Pons (tissue), 1 donor: Measurements from ENCODE around the gene HSD11B2.

Experiments
- DNase-seq: peaks from one replicate; pipeline ENCODE4 v3.0.0-alpha.2; 2016; ENCODE audit warnings: low spot score

HSD11B2 gene

DNA sequence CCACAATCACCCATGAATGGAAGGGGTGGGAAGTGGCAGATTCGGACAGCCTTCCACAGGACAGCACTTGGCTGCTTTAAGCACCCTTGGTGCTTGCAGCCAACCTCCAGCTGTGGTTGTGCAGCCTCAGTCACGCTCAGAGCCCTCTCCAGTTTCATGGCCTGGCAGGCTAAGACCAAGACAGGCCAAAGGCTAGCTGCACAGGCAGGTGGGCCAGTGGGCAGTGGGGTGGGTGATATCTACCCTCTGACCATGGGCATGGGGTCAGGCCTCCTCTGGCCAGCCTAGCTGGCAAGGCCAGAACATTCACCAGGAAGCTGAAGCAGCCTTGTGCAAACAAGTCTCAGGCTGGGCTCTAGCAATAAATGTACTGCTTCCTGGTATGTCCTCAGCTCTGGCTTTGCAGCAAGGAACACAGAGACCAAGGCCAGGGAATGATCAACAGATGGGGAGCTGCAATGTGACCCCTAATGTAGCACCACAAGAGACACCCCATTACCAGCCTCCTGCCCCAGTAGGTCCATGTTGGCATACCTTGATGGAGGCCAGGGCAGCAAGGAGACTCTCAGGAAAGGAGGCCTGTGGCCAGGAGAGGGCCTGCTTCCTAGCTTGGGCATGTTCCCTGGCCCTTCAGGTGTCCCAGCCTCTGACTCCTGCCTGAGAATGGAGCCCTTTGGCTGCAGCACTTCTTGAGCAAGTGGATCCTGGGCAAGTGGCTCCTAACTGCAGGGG, 20.9 kb downstream of the HSD11B2 start:
- no peak for DNase-seq

DNA sequence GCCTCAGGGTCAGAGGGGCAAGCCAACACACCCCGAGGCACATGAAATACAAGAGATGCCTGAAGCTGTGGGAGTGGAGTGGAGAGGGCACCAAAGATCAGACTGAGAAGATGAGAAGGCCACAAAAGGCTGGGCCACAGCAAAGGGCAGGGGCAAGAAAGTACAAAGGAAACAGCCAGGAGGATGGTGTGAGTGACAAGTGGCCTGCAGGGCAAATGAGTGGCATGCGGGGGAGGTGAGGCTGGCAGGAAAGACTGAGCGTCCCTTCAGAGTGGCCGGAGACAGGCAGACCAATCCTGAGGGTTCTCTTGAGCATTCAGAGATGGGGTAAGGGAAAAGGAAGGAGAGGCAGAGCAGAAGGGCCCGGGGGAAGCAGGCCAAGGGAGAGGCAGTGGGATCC, 23.2 kb downstream of the HSD11B2 start:
- DNase-seq: no peak

DNA sequence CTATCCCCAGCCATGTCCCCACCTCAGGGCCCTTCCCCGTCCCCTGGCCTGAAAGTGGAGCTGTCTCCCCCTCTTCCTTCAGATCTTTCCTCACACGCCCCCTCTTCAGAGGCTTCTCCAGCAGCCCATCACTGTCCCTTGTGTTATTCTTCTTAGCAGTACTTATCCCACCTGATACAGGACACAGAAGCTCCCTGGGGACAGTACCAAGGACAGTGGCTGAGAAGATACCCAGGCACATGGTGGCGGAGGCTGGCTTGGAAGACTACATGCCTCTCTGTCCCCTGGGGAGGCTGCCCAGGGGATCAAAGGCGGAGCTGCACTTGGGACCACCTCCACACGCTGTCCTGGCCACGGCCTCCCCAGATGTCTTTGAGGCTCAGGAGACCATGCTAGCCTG, 23.9 kb downstream of the HSD11B2 start:
- DNase-seq: no peak

DNA sequence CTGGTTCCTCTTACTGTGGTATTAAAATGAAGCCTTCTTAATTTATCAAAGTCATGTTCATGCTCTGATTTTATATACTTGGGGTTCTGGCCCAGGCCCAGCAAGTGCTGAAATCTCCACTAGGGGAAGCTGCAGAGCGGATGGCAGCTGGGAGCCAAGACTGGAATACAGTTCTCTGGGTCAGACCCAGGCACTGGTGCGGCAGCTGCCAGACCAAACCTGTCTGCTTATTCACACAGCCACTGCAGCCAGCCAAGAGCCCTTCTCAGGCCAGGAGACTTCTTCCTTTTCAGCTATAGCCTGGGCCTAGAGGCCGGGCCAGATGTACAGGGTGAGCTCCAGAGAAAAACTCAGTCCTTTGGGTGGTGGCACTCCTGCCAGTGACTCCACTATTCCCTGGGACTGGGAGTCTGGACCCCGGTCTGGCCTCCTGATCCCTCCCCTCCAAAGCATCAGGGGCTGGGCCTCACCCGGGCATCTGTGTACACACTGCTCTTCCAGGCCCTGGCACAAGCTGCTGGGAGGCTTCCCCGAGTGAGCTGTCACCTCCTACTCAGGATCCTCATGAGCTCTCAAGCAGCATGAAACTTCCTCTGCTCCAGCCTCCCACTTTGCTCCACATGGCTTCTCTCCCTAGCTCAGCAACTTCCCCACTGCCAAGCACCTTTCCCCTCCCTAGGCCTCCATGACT, 25.6 kb downstream of the HSD11B2 start:
- DNase-seq: peak; percentile 40

DNA sequence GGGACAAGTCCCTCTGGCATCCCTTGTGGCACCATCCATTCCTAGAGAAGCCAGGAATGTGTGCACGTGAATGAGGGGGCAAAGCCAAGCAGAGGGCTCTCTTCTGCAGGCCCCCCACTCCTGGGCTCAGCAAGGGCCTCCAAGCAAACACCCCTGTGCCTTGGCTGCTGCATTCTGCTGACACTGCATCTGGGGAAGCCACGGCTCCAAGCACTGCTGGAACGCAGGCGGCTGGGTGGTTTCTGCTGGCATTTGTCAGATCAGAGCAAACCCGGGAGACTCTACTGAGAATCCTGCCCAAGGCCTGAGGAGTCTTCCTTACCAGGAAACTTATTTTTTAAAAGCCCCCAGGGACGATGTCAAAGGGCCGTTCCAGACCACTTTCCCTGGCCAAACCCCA, 26.7 kb downstream of the HSD11B2 start:
- DNase-seq: no peak

DNA sequence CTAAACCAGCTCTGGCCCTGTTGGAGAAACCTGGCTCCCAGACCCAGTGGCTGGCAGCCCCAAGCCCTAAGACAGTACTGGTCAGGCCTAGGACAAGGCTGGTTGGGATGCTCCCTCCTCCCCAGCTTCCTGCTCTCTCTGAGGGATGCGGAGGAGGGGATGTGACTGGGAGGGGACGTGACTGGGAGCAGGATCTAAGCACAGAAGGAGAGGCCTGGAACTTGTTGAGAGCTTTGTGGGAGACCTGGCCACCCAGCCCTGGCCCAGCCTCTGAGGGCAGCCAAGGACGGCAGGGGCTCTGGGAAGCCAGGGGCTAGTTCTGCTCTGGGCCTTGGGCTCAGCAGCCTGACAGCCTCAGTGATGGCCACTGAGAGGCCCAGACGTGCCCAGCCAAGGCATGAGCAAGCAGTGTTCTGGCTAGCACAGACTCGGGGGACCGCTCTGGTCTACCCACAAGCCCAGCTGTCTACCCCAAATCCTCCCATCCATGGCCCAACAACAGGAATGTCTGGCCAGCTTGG, 27.3 kb downstream of the HSD11B2 start:
- DNase-seq: no peak

DNA sequence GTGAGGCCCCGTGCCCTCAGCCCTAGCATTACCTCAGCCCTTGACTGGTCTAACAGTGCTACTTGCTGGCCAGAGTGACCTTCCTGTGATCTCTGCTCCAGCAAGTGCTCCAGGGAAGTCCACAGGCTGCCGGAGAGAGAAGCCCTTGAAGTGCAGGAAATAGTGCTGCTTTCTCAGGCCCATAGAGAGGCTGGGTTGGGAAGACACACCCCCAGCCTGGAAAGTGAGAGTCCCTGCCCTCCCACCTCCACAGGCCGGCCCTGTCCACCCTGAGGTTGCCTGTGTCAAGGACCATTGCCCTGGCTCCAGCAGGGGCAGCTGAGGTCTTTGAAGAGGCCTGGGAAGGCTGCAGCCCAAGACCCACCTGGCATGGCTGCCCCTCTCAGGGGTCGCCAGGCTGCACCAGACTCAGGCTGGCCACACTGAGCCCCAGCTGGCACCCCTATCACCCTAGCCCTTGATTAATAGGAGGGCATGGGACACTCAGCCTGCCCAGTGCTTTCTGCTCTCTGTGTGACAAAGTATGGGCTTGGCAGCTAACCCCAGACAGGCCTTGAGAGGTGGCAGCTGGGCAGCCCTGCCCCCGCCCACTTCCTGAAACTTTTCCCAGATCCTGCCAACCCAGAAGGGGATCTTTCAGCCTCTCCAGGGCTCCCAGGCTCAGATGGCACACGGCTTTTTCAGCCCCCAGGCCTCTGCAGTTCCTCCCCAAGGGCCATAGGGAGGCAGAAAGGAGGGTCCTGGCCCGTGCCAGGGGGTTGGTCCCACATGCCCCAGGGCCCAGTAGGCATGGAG, 28.3 kb downstream of the HSD11B2 start:
- DNase-seq: peak; percentile 9

DNA sequence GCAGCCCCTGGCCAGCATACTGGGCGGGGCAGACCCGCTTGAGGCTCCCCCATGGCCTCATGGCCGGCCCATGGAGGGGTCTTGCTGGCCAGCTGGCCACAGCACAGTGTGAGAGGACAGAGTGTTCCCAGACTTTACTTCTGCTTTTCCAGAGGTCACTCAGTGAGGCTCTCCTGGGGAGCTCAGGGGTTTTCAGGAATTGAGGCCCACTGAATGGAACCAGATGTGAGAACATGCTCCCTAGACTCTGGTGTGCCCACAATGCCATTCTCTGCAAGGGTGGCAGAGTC, 28.9 kb downstream of the HSD11B2 start:
- no peak for DNase-seq

DNA sequence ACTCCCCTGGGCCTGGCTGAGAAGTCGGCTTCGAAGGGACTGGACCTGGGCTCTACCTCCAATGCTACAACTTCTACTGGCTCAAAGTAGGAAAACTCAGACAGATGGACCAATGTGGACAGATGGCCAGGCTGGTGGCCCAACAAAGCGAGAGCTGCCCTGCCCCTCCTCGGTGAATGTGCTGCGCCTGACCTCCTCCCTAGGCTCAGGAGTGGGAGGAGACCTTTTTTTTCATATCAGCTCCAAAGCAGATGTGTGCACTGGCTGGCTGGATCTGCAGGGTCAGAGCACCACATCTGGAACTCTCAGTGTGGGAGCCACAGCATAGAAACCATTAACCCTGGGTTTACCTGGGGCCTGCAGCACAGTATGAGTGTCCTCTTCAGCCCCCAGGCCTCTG, 29.2 kb downstream of the HSD11B2 start:
- no peak for DNase-seq

DNA sequence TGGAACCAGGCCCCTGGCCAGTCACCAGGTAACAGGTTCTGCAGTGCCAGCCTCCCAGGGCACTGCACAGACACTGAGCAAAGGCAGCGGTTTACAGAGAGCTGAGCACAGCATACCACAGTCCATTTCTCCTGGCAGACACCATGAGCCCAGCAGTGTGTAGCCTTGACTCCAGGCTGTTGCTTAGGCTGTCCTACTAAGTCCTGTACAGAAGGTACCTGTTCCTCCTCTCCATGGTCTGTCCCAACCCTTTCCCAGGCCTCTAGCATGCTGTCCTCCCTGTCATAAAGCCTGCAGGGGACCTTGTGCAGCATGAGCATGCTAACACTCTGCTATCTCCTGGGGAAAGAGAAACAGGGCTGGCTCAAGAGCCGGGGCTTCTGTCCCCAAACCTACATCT, 30.0 kb downstream of the HSD11B2 start:
- DNase-seq: no peak

DNA sequence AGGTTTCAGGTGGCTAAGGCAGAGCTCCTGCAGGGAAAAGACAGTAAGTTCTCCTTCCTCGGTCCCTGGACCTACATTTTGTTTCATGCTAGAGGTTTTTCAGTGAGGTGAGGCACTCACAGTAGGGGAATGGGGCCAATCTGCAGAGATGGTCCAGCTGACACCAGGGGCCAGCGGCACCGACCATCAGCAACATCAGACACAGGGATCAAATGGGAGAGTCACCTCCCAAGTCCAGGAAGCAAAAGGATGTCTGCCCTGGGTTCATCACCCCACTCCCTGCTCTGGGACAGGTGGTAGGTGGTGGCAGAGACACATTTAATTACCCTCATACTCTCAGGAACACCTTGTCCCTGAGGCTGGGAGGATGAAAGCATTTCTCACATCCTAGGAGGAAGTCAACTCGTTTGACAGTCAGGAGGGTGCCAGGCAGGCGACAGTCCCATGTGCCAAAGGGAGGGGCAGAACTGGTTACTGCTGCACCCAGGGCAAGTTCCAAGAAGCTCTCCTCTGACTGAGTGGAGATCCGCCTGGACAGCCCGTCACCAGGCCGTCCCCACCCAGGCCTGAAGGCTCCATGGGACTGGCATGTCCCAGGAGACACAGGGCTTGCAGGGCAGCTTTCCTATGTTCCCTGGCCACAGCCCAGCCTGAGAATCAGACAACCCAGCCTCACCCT, 30.8 kb downstream of the HSD11B2 start:
- DNase-seq: no peak

DNA sequence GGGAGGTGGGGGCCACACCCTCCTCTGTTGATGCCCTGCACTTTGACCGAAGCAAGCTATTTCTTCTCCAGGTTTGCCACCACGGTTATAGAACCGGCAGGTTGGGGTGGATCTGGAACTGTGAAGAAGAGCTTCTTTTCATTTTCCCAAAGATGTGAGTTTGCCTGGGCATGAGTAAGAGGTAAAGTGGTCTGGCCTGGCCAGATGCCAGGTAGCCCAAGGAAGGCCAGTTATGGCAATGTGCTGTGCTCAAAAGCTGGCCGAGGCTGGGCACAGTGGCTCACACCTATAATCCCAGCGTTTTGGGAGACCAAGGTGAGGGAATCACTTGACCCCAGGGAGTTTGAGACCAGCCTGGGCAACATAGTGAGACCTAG, 31.3 kb downstream of the HSD11B2 start:
- DNase-seq: no peak

DNA sequence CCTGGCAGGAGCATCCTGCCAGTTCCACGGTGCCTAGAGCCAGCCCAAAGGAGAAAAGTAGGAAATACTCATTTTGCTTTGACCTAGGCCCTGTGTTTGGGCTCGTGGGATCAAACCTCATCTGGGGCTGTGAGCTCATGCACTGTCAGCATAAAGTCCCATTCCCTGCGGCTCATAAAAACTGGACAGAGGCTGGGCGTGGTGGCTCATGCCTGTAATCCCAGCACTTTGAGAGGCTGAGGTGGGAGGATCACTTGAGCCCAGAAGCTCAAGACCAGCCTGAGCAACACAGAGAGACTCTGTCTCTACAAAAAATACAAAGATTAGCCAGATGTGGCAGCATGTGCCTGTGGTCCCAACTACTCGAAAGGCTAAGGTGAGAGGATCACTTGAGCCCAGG, 32.1 kb downstream of the HSD11B2 start:
- no peak for DNase-seq

DNA sequence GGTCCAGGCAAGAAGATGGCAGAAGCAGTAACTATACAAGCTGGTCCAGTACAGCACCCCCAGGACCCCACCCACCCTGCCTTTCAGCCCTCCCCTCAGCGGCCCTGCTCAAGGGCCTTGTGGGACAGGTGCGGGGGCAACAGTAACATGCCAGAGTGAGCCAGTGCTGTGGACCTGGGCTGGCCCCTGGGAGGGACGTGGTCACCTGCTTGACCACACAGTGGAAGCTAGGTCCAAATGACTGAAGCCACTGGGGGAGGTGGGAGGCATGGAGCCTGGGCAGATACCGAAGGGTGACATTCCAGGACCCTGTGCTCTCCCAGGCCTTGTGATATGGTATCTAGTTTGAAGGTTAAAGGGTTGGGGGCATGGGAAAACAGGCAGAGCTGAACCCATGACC, 32.8 kb downstream of the HSD11B2 start:
- DNase-seq: no peak

DNA sequence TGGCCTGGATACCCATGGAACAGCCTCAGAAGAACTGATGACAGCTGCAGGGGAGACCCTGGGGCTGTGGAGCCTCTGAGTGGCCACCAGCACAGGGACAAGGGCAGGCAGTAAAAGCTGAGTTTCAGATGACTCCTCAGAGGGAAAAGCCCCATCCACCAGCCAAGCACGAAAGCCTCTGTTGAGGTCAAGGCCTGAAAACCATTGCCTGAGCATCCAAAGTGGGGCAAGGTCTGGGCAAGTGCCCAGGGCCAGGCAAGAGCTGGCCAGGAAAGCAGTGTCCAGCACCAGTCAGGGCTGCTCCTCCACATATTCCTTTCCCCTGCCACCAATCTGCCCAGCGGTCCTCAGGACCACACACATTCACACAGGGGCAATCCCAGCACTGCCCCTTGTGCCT, 33.6 kb downstream of the HSD11B2 start:
- DNase-seq: peak; percentile 26

DNA sequence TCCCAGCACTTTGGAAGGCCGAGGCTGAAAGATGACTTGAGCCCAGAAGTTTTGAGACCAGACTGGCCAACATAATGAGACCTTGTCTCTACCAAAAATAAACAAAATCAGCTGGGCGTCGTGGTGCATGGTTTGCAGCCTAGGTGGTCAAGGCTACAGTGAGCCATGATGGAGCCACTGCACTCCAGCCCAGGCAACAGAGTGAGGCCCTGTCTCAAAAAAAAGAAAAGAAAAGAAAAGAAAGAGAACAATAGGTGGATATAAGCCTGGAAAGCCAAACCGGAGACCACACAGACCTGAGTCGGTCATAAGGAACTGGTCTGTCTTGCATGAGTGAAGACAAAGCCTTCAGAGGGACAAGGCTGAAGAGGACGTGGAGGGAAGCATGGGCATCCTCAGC, 35.7 kb downstream of the HSD11B2 start:
- no peak for DNase-seq

DNA sequence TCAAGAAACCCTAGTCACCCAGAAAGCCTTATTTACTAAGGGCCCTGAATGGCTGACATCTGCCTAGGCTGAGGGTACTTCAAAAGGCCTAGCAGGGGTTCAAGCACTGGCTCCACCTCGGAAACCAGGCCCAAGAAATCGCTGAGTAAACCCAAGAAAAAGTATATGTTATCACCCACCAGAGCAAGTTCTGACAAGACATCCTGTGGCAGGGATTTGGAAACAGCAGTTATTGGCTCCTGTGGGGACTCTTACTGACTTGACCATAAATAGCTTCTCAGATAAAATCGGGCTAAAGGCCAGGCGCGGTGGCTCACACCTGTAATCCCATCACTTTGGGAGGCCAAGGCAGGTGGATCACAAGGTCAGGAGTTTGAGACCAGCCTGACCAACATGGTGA, 37.8 kb downstream of the HSD11B2 start:
- no peak for DNase-seq

DNA sequence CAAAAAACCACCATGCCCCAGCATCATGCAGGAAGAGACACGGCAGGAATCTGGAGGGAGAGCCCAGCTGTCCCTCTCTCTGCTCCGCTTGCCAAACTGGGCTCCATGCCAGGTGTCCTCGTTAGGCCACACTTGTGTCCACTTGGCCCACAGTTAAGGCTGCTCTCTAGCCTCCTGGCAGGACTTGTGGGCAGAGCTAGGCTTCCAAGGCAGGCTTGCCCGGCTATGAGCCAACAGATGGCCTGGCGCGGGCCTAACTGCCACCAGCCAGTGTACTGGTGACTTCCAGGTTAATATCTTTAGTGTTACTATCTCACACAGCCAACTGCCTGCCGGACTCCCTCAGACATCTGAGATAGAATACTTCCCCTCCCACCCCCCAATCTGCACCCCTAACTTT, 39.4 kb downstream of the HSD11B2 start:
- DNase-seq: peak; percentile 95

DNA sequence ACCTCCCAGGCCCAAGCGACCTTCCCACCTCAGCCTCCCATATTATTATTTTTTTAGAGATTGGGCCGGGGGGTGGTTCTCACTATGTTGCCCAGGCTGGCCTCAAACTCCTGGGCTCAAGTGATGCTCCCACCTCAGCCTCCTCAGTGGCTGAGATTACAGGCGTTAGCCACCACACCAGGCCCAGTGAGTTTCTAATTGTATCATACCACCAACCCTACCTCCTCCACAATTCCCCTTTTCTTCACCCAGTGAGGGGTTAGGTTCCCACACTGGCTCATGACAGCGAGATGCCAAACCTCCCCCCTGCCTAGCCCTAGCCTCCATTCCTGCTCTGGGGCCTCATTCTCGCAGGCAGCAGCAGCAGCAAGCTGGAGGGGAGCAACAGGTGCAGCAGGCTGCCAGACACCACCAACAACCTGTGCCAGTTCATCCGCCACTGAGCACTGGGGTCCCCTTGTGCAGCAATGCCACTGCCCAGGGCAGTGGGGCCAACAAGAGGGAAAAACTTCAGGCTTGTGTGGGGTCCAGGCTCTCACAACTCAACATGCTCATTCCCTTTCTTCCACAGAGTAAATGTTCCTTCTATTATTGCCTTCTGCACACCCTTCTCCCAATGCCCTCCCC, 41.0 kb downstream of the HSD11B2 start:
- DNase-seq: no peak

DNA sequence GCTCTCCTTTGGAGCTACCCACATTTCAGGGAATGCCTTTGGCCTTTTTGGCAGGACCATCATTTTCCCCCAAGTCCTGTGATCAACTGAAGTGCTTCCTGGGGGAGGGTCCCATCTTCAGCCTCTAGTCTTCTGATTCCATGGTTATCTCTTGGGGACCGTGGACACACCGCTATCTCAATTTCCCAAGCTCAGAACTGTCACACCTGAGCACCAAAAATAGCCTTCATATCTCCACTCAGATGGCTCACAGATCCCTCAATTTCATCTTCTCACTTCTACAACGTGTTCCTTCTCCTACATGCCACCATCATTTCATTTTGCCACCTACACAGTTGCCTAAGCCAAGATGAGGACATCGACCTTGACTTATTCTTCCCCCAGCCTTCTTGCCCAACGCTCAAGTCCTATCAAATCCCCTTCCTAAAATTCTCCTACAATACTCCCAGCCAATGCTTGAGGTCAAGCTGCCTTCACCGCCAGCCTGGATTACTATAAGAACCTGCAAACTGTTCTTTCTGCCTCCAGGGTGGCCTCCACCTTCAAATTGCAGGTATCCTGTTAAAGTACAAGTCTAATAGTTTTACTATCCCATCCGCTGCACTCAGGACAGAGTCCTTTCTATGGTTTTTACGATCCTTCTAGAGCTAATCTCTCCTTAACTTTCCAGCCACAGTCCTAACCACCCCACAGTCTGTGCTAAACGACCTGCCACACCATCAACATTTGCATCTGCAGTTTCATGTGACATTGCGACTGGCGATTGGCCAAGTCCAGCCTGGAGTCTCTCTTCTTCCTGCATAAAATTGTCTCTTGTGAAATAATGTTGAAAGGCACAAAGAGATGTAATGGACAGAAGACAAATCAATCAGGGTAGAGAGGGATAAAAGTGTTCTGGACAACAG, 43.9 kb downstream of the HSD11B2 start:
- peak; percentile 24 for DNase-seq

DNA sequence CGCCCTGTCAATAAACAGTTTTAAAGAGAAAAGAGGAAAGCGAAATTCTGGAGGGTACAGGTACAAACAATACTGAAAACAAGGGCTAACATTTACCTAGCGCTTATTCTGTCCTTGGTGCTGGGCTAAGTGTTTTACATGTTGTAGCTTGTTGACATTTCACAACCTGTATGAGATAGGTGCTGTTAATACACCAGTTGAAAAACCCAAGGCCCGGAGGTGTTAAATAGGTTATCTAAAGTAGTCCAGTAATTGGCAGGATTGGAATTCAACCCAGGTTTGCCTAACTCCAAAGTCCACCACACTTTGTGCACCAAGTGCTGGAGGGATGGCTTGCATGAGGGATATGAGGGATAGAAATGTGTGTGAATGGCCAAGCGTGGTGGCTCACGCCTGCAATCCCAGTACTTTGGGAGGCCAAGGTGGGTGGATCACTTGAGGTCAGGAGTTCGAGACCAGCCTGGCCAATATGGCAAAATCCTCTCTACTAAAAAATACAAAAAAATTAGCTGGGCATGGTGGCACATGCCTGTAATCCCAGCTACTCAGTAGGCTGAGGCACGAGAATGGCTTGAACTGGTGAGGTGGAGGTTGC, 47.1 kb downstream of the HSD11B2 start:
- DNase-seq: no peak
